ENCODE measurements around the gene TSHB.

Gene TSHB

GRCh38 chr1:115056395-115056798, 26.8 kb downstream of the TSHB start:
- H3K4me3 ChIP-seq (replicated peaks in 1 of 2; ENCODE audit: low read depth in 2 of 2, low read length in 2 of 2), result no peak overlapping the region
- DNase-seq (ENCODE audit: low read depth in 2 of 2), result peak; percentile 48 to 62
- no peak for TF ChIP-seq CTCF (IDR thresholded peaks at IDR 0.05; ENCODE audit: low read depth, low read length)

DNA sequence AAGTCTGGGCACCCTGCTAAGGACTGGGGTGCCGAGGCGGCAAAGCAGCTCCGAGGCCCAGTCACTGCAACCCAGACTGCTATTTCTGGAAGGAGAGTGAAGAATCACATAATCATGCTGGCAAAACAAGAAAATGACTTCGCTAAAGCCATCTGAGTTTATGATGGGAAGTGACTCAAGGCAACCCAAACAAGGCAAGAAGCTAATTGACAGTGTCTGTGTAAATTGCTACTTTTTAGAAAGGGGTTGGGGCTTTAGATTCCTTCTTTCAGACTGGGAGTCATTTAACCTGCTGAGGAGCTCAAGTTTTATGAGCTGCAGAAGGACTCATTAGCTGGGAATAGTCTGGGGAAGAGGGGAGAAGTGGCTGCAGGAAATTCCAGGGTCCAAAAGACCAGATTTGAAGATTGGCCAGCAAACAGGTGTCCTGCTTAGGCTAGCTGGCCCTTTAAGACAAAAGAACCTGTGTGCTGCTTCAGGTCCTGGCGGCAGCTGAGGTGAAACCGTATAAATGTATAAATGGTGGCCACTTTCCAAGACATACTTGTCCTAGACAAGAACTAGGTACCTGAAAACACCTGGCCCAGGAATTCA, 28.1 kb downstream of the TSHB start:
- H3K4me3 ChIP-seq (replicated peaks in 1 of 2; ENCODE audit: low read depth in 2 of 2, low read length in 2 of 2), result no peak overlapping the region
- TF ChIP-seq CTCF (IDR thresholded peaks at IDR 0.05; ENCODE audit: low read depth, low read length), result no peak
- no peak for DNase-seq (ENCODE audit: low read depth in 2 of 2)

DNA sequence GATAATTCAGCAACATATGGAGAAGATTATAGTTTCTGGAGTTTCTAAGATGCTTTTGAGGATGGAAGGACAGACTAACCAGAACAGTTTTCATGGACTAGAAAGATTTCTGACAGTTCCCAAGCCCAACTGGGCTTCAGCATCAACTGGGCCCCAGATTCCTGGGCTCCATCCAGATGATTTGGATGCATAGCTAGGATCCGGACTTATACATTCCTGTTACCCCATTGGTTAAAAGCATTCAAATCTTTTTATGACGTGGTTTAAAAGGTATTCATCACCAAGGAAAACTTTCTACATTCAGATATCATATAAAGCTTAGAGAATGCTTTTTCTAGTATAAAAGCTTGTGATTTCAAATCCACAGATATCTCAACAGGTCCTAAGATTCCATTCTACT, 29.7 kb downstream of the TSHB start:
- no peak for TF ChIP-seq CTCF (IDR thresholded peaks at IDR 0.05; ENCODE audit: low read depth, low read length)
- no peak overlapping the region for H3K4me3 ChIP-seq (replicated peaks in 1 of 2; ENCODE audit: low read depth in 2 of 2, low read length in 2 of 2)
- no peak for DNase-seq (ENCODE audit: low read depth in 2 of 2)

DNA sequence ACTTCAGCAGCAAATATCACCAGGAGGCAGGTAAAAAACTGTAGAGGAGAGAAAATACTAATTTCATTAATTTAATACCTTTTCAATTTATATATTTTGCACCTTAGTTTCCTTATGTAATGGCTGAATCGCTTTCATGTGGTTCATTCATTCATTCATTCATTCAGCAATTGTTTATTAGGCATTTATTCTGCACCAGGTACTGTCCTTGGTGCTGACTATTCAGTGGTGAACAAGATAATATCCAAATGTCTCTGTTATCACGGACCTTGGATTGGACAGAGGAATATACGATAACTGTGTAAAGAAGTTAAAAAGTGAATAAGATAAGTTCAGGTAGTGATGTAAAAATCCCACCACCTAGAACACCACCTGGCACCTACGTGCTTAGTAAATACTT, 30.9 kb downstream of the TSHB start:
- TF ChIP-seq CTCF (IDR thresholded peaks at IDR 0.05; ENCODE audit: low read depth, low read length), result no peak
- H3K4me3 ChIP-seq (replicated peaks in 1 of 2; ENCODE audit: low read depth in 2 of 2, low read length in 2 of 2), result no peak overlapping the region
- DNase-seq (ENCODE audit: low read depth in 2 of 2), result peak in 1 of 2 donors; percentile 10

- no peak for TF ChIP-seq CTCF (IDR thresholded peaks at IDR 0.05; ENCODE audit: low read depth, low read length)
- no peak overlapping the region for H3K4me3 ChIP-seq (replicated peaks in 1 of 2; ENCODE audit: low read depth in 2 of 2, low read length in 2 of 2)
- peak; percentile 16 to 29 for DNase-seq (ENCODE audit: low read depth in 2 of 2)
Measured at GRCh38 chr1:115062542-115063004, 32.9 kb downstream of the TSHB start.

- H3K4me3 ChIP-seq (replicated peaks in 1 of 2; ENCODE audit: low read depth in 2 of 2, low read length in 2 of 2), result no peak overlapping the region
- no peak for DNase-seq (ENCODE audit: low read depth in 2 of 2)
- TF ChIP-seq CTCF (IDR thresholded peaks at IDR 0.05; ENCODE audit: low read depth, low read length), result no peak
Measured at GRCh38 chr1:115063228-115063901, 33.7 kb downstream of the TSHB start.

All from cardiac fibroblast (primary cell).